C4-2B (cell line): ENCODE measurements around the gene HOXB8.

ENCODE experiments used
- CTCF ChIP-seq: fragments of 450-650 bp; conservative IDR thresholded peaks from 2 replicates; pipeline ENCODE4 v1.5.1; 2017; ENCODE audit warnings: mild to moderate bottlenecking
- ZFX ChIP-seq: fragments of 450-650 bp; IDR thresholded peaks from 2 replicates; pipeline ENCODE4 v1.6.1; 2017

DNA sequence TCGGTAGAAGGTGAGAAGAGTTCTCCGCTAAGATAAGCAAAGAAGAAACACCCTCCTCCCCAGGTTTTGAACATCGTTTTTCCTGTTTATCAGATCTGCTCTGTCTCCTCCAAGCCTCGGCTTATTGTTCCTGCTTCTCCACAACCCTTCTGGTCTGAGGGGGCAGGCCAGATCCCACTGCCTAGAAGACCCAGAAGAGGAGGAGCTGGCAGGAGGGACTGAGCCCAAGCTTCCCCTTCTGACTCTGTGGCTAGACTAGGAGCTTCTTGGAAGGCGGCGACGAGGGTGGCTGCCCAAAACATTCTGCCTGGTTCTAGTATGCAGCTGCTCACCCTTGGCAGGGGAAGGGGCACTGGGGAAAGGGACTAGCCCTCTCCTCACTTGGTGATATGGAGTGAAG is 16.4 kb downstream of the HOXB8 start:
- TF ChIP-seq CTCF (no peak), ZFX (no peak)
